ENCODE measurements around the gene NAALADL2. TPM values are rescaled to one million over a fixed set of nuclear protein-coding genes. Genes with fewer than 3 reads are reported as not detected.

Gene NAALADL2
- total RNA-seq, 1 donor from 2014 or later = 2.9 TPM

GRCh38 chr3:175670557-175670956, 811.4 kb downstream of the NAALADL2 start:
- TF ChIP-seq CTCF (IDR thresholded peaks at IDR 0.05; ENCODE audit: insufficient read depth, low read length, poor library complexity, severe bottlenecking) = no peak
- H3K4me3 ChIP-seq (ENCODE audit: low read depth, low read length) = no peak overlapping the region
- no peak for DNase-seq (ENCODE audit: low read depth)
- H3K27me3 ChIP-seq (ENCODE audit: control insufficient read depth, insufficient read depth, low read length) = no peaks in the 10 kb centered on the region
- no peaks in the 10 kb centered on the region for H3K36me3 ChIP-seq (ENCODE audit: control insufficient read depth, insufficient read depth, low read length)

DNA sequence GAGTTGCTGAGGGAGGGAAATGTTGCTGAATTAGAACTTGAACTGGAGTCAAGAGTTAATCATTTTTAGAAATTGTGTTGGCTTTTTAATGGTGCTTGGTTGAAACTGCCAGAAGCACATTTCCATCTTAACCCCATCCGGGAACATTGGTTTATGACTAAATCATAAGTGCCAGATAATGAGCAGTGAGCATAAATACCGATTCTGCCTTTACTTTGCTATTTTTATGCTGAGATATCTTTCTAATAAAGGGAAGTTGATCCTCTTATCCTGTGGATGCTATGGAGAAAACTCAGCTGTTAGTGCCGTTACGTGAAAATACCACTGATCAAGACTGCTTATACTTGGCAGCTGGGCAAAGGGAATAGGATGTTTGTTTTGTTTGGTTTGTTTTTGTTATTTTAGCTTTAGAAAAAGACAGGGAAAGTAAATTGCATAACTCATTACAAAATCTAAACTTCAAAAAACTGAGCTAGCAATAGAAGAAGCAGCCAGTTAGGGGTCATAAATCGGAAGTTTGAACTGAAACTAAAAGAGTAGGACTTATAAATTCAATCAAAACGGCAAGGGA, 813.1 kb downstream of the NAALADL2 start:
- H3K4me3 ChIP-seq (ENCODE audit: low read depth, low read length) = peak overlapping the region; percentile 27
- DNase-seq (ENCODE audit: low read depth) = no peak
- TF ChIP-seq CTCF (IDR thresholded peaks at IDR 0.05; ENCODE audit: insufficient read depth, low read length, poor library complexity, severe bottlenecking) = no peak
- H3K27me3 ChIP-seq (ENCODE audit: control insufficient read depth, insufficient read depth, low read length) = no peaks in the 10 kb centered on the region
- no peaks in the 10 kb centered on the region for H3K36me3 ChIP-seq (ENCODE audit: control insufficient read depth, insufficient read depth, low read length)

DNA sequence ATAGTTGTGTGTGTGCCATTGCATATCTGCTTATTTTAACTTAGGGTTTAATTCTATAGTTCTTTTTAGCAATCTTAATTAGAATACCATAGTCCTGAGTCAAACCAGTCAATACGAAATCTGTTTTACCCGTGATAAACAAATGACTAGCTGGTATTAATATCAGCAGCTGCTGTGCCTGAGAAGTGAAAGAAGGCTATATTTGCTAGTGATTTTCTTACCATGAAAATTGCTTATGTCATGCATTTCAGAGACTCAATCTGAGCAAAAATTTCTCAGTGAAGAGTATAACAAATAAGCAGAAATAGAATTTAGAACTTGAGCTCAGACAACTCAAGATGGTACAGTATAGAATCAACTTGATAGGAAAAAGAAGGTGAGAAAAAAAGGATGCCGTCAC, 820.4 kb downstream of the NAALADL2 start:
- DNase-seq (ENCODE audit: low read depth) = no peak
- H3K36me3 ChIP-seq (ENCODE audit: control insufficient read depth, insufficient read depth, low read length) = no peaks in the 10 kb centered on the region
- no peaks in the 10 kb centered on the region for H3K27me3 ChIP-seq (ENCODE audit: control insufficient read depth, insufficient read depth, low read length)
- H3K4me3 ChIP-seq (ENCODE audit: low read depth, low read length) = no peak overlapping the region
- no peak for TF ChIP-seq CTCF (IDR thresholded peaks at IDR 0.05; ENCODE audit: insufficient read depth, low read length, poor library complexity, severe bottlenecking)

GRCh38 chr3:175692256-175692655, 833.1 kb downstream of the NAALADL2 start:
- Histone ChIP-seq H3K4me3 (ENCODE audit: low read depth, low read length) (no peak overlapping the region), H3K36me3 (ENCODE audit: control insufficient read depth, insufficient read depth, low read length) (no peaks in the 10 kb centered on the region), H3K27me3 (ENCODE audit: control insufficient read depth, insufficient read depth, low read length) (no peaks in the 10 kb centered on the region)
- no peak for DNase-seq (ENCODE audit: low read depth)
- TF ChIP-seq CTCF (IDR thresholded peaks at IDR 0.05; ENCODE audit: insufficient read depth, low read length, poor library complexity, severe bottlenecking) = no peak

- no peaks in the 10 kb centered on the region for H3K36me3 ChIP-seq (ENCODE audit: control insufficient read depth, insufficient read depth, low read length)
- no peak for DNase-seq (ENCODE audit: low read depth)
- H3K4me3 ChIP-seq (ENCODE audit: low read depth, low read length) = no peak overlapping the region
- H3K27me3 ChIP-seq (ENCODE audit: control insufficient read depth, insufficient read depth, low read length) = no peaks in the 10 kb centered on the region
- TF ChIP-seq CTCF (IDR thresholded peaks at IDR 0.05; ENCODE audit: insufficient read depth, low read length, poor library complexity, severe bottlenecking) = no peak
Observed at GRCh38 chr3:175695251-175695650, 836.1 kb downstream of the NAALADL2 start.

GRCh38 chr3:175702956-175703355, 843.8 kb downstream of the NAALADL2 start:
- Histone ChIP-seq H3K27me3 (ENCODE audit: control insufficient read depth, insufficient read depth, low read length) (no peaks in the 10 kb centered on the region), H3K4me3 (ENCODE audit: low read depth, low read length) (no peak overlapping the region), H3K36me3 (ENCODE audit: control insufficient read depth, insufficient read depth, low read length) (no peaks in the 10 kb centered on the region)
- TF ChIP-seq CTCF (IDR thresholded peaks at IDR 0.05; ENCODE audit: insufficient read depth, low read length, poor library complexity, severe bottlenecking) = no peak
- no peak for DNase-seq (ENCODE audit: low read depth)

Measured in kidney epithelial cell (primary cell).